T-helper 2 cell treated with Interferon-gamma antibody and Interleukin-4, amounts not matched to agents 100 ng/mL and 5 ng/mL, for 36 hours (primary cell): Measurements from ENCODE around the gene GIT1. TPM values are rescaled to one million over a fixed set of nuclear protein-coding genes. Genes with fewer than 3 reads are reported as not detected.
"Not testable (repeated sequence)": the region's sequence is repeated elsewhere in the genome, so short reads cannot be mapped to it uniquely, and the experiment has no call there.

Source experiments
- intact Hi-C: fragments of 100-400 bp; cut with micrococcal nuclease; formaldehyde crosslinking; loops from one replicate; pipeline ENCODE4 v1.15.1; 2023
- total RNA-seq: library from RNA; stranded (reverse); gene quantifications from 2 replicates; pipeline ENCODE4 v1.2.3, GENCODE V29; 2022

The GIT1 gene
- total RNA-seq, 1 donor from 2014 or later = 66.7 TPM

DNA sequence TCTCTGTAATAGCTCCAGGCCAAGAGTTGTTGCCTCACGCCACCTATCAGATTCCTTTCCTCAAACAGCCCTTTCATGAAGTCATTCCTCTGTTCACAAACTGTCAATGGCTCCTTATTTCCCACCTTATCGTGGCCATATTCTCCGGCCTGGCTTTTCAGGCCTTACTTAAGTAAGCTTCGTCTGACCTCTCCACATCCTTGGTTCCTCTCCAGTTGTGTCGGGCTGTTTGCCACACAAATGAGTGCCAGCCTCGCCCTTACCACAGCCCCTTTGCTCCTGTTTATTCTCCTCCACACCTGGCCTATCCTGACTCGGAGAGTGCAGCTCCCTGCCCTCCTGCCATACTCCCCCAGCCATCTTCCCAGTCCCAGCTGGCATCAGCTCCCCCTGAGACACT is 18.9 kb downstream of the GIT1 start:
- intact Hi-C loops = no loop called here

DNA sequence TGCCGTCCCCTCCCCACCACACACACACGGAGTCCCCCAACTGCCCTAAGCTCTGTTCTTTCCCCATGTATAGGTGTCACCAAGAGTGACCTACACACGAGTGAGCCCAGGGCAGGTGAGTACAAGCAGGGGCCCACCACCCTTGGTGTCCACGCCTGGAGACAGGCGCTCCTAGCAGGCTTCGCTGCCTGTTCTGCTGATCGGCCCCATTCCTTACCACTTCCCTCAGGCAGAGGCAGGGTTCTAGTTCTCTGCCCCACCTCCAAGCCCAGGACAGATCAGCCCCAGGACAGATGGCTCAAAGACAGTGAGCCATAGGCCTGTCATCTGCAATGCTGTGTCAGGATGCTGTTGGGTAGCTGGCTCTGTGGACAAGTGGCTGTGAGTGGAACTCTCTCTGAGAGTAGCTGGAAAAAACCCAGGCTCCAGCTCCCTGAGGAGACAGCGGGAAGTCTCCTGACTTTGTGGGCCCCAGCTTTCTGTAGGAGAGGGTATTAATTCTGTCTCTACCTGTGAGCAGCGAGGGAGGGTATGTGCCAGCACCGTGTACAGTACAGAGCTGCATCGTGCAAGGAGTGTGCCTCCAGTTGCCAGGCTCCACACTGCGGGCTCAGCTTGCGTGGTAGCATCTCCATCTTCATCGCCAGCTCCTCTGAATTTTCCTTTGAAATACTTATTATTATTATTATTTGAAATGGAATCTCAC is 20.1 kb downstream of the GIT1 start:
- intact Hi-C loops = loop anchor here (2.0 to 10.0 kb wide), 3 partner anchors 275 to 842 kb away; partner anchors contain the start of genes NEK8, NUFIP2 and TLCD1

DNA sequence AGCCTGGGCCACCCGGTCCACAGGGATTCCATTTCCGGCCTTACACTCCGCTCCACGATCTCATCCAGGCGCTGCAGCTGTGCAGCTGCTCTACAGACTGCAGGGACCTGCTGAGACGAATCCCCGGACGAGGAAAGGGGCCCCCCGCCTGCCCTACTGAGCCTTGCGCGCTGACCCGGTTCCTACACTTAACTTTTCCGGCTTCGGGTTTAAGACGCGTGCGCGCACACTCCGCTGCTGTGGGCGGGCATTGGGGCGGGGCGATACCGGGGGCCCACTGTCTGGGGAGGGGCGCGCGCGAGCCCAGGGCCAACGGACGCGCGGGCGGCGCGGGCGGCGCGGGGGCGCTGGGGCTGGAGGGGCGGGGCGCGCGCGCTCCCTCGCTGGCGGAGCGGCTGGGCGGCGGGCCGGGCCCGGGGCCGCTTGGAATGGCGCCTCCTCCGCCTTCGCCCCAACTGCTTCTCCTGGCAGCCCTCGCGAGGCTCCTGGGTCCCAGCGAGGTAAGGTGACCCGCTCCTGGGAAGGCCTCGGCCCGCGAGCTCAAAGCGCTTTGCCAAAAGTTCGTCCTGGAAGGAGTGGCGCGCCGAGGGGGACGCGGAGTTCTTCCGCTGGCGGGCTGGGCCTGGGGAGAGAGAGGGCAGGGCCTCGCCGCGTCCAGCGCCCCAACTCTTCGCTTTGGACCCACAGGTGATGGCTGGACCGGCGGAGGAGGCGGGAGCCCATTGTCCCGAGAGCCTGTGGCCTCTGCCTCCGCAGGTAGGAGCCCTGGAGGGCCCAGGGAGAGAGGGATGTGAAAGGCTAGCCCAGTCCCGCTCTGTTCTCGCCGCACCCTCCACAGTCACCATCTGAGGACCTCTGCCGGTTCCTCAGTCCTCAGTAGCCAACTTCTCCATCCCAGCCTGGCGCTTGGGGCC is 20.9 kb downstream of the GIT1 start, which contains the start of gene TP53I13:
Gene TP53I13 (plus strand): TSS at position 371 of the 914 bp plus-strand sequence. CDS start 58 bp downstream, at position 429.
- intact Hi-C loops = loop anchor here (1.0 to 10.0 kb wide), 6 partner anchors 23 to 841 kb away; partner anchors contain the start of genes NEK8, NUFIP2, TAOK1 and TLCD1

DNA sequence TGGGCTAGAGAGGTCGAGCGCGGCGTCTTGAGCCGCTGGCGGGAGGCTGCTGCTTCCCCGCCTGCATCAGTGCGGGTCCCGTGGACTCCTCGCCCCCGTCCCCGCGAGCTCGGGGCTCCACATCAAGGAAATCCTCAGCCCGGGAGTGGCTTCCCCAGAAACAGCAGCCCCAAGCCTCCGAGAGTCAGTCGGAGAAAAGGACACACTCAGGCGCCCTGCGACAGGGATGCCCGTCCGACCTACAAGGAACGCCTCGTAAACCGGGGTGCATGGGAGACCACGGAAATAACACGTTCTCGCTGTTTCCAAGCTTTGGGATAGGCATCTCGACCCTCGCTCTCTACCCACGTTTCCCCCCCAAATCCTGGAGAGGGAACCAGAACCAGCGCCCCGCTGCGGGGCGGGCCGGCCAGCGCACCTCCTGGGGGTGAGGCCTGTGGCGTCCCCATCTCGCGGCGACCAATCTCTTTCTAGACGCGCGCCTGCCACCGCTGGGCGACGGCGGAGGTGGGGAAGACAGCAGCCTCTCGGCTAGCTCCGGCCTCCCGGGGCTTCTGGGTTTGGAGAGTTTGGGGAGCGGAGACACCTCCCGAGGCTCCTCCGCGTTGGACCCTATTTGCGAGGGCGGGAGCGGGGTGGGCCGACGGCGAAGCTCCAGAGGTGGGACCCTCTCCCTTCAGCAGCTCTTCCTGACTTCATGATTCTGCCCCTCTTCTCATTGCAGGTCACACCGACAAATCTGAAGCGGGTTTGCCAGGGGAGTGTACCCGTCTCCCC is 21.7 kb downstream of the GIT1 start:
- intact Hi-C loops = loop anchor here (1.0 to 10.0 kb wide), 6 partner anchors 24 to 840 kb away; partner anchors contain the start of genes NEK8, NUFIP2, TAOK1 and TLCD1

DNA sequence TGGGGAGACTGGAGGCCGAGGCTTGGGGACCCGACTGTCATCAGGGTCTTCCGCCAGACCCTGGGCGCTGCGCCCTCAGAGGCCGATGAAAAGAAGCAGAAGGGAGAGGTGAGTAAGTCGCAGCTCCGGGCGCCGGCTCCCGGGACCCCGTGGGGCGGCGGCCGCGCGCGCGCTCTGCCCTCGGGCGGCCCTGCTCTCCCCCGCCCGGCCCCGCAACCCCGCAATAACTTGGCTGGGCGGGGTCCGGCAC is 22.2 kb downstream of the GIT1 start:
- intact Hi-C loops = loop anchor here (5.0 to 10.0 kb wide), 2 partner anchors 422 to 840 kb away; partner anchors contain the start of genes NEK8 and TLCD1

DNA sequence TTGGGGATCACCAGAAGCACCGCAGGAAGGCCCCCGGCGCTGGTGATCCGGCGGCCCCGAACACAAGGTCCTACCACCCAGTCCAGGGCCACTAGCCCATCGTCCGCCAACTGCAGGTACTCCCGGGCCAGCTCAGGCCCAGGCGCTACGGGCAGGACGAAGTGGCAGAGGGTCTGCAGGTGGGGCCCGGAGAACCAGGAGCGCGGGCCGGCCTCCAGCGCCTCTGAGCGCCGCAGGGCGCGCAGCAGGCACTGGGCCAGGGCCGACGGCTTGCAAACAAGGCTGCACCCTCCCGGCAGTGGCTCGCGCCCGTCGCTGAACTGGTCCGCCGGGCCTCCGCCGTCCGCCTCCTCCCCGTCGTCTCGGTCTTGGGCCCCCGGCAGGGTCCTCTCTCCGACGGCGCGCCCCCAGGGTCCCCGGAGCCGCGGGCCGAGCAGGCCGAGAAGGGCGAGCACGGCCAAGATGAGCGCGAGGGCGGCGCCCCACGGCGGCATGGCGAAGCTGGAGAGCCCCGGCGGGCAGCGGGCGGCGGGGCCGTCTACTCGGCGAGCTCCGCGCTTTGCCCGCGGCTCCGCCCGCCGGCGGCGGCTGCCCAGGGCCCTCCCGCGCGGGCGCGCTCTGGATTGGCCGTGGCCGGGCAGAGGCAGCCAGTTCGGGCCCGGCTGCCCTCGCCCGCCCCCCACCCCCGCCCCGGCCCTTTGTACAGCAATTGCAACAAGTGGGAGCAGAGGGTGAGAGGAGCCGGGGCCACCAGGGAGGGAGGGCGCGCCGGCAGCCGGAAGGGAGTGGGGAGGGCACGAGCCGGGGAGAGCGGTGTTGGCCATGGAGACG is 22.8 kb downstream of the GIT1 start, which contains the start of gene ABHD15:
Gene ABHD15 (minus strand): TSS at position 565 of the 831 bp plus-strand sequence. CDS start 71 bp downstream, at position 494.
- intact Hi-C loops = loop anchor here (5.0 to 10.0 kb wide), 2 partner anchors 422 to 839 kb away; partner anchors contain the start of genes NEK8 and TLCD1

DNA sequence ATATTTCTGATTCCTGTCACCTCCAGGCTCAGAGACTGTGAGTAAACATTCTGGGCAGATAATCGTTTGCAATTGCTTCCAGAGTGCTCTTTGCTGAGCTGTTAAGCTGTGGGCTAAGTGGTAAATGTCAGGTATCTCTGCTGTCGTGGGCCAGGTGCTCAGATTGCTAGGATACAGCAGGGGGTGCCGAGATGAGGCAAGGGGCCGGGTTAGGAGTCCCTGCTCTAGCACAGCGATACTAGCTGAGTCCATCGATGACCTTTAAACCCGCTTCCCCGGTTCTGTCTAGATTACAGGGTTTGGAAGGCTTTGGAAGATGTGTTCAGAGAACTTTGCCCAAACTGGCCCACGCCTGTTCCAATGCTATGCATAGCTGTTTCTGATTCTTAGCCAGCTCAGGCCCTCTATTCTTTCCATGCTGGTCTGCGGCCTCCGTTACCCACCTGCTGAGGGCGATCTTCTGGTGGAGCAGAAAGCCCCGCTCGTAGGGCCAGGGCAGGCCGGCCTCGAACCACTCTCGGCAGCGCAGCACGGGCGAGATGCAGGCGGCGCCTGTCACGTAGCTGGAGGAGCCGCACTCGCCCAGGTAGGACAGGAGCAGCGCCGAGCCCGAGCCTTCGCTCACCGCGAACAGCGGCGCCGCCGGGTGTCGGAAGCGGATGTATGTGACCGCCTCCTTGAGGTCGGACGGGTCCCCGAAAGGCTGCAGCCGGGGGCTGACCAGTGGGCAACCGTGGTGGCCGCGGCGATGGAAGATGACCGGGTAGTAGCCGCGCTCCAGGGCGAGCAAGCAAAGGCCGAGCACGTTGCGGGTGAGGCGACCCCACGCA is 23.6 kb downstream of the GIT1 start:
- intact Hi-C loops = loop anchor here (5.0 to 10.0 kb wide), 2 partner anchors 421 to 839 kb away; partner anchors contain the start of genes NEK8 and TLCD1

DNA sequence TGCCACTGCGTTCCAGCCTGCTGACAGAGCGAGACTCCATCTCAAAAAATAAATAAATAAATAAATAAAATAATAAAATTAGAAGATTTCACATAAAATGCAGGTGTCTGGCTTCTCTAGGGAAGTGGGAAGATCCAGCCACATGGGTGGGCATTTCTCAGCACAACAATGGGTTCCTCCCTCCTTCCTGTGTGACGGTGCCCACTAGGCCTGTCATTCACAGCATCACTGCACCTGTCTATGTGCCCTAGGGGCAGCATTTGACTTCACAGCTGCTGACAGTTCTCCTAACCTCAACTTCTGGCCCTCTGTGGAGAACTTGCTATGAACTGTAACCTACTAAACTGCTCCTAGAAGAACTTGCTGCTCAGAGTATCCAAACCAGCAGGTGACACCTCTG is 25.6 kb downstream of the GIT1 start:
- intact Hi-C loops = loop anchor here (10.0 kb wide), 1 partner anchor 419 kb away; no protein-coding TSS in a partner anchor

DNA sequence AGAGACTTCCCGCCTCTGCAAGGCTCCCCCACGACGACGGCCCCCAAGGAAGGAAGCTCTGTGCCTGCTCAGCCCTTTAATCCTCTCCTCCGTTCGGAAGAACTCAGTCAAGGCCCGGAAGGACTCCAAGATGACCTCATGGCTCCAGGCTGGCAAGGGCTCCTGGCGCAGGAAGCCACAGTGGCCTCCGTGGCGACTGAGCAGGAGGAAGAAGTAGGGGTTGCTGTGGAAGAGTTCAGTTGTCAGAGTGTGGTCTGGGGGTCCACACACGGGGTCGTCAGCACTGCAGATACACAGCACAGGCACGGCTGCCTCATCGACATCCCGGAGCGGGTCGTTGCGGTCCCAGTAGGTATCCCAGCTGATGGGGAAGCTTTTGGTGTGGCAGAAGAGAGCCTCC is 26.8 kb downstream of the GIT1 start:
- intact Hi-C loops = loop anchor here (10.0 kb wide), 1 partner anchor 418 kb away; no protein-coding TSS in a partner anchor

DNA sequence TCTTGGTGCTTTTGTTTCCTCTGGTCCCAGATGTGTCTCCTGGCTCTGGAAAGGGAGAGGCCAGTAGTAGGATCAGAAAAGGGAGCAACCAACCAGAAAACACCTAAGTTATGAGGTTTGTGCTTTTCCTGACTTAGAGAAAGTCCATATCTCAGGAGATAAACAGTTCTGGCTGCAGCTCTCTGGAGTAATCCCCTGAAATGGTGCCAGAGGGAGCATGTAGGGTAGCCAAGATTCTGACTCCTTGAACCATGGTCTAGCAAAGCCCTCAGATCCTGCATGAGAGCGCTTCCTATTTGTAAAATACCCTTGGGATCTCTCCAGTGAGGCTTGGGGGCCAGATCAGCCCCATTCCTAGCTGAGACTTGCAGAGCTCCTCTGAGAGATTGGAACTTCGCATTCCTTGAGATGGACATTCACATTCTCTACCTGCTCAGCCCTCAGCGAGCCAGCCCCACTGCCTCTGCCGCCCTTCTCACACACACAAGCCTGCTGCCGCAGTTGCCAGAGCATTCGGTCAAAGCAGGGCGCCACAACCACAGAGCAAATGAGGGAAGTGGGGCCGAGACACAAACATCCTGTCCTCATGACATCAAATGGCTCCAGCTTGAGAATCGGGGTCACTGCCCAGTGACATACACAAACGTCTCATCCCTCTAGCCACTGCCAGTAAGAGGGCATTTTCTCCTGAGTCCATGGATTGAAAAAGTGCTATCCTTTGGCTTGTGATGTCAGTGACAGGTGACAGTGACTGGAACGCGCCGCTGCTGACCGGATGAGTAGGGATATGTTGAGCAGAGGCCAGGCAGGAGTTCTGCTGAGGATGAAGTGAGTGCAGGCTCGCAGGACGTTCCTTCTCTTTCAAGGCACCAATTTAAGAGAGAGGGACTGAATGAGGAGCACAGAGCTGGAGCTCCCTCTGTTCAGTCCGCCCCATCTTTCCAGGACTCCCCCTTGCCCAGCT is 27.6 kb downstream of the GIT1 start:
- intact Hi-C loops = loop anchor here (10.0 kb wide), 1 partner anchor 417 kb away; no protein-coding TSS in a partner anchor

DNA sequence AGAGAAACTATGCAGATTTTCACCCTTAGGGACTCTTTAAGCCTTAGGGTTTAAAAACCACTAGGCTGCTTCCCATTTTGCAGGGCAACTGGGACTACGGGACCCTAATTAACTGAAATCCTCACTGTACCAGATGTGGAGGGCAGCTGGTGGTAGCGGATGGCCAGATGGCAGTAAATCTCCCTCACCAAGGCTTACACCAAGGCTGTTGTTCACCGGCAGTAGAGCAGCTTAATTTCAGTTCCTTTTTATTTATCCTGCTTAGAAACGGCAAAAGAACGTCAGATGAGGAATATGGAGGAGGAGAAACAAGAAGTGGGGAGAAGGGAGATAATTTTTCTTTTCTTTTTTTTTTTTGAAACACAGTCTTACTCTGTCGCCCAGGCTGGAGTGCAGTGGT is 29.1 kb downstream of the GIT1 start:
- intact Hi-C loops = loop anchor here (10.0 kb wide), 1 partner anchor 416 kb away; no protein-coding TSS in a partner anchor

DNA sequence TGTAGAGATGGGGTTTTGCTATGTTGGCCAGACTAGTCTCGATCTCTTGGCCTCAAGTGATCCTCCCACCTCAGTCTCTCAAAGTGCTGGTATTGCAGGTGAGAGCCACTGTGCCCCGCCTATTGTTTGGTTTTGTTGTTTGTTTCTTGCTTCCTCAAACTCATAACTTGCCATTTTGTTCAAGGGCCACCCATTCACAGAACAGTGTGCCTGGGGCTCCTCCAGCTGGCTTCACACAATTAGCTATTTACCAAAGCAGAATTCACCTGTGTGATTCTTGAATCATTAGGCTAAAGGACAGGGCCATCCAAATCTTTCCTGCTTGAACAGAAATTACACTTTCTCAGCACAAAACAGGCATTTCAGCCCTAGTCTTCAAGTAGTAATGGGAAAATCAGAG is 29.8 kb downstream of the GIT1 start:
- intact Hi-C loops = loop anchor here (10.0 kb wide), 1 partner anchor 415 kb away; no protein-coding TSS in a partner anchor

DNA sequence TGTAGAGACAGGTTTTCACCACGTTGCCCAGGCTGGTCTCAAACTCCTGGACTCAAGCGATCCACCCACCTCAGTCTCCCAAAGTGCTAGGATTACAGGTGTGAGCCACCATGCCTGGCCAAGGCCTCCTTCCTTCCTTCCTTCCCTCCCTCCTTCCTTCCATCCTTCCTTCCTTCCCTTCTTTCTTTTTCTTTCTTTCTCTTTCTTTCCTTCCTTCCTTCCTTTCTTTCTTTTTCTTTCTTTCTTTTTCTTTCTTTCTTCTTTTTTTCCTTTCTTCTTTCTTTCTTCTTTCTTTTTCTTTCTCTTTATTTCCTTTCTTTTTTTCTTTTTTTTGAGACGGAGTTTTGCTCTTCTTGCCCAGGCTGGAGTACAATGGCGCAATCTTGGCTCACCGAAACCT is 31.3 kb downstream of the GIT1 start:
- intact Hi-C loops = not testable (repeated sequence)

DNA sequence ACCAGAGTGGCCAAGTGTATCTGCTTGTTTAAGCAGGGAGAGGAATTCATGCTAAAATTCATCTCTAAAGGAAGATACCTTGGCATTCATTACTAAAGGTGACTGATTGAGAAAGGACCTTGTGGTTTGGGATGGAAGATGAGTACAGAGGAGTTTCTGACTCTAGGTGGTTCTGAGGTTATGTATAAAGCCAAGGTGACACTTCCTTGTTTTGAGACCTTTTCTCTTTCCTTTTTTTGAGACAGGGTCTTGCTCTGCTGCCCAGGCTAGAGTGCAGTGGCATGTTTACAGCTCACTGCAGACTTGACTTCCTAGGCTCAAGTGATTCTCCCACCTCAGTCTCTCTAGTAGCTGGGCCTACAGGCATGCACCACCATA is 31.7 kb downstream of the GIT1 start:
- intact Hi-C loops = no loop called here

DNA sequence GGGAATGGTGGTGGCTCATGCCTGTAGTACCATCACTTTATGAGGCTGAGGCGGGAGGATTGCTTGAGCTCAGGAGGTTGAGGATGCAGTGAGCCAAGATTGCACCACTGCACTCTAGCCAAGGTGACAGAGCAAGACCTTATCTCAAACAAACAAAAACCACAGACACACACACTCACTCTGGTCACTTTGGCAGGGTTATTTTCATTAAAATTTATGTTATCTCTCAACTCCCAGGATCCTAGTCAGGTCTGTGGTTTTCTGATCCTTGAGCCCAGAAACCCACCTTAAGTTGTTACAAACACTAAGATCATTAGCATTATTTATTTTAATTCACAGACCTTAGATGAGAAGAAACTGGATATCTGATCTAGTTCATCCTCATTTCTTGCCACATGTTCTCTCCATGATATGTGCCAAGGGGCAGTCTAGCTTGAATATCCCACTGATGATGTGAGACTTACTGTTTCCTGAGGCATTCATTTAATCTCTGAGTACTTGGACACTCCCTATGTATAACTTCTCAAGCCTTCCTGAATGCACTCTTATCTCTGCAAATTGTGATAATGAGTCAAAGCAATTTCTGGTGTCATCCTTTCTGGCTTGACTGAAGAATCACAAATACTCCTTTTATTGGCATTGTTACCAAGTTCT is 32.2 kb downstream of the GIT1 start:
- intact Hi-C loops = no loop called here

DNA sequence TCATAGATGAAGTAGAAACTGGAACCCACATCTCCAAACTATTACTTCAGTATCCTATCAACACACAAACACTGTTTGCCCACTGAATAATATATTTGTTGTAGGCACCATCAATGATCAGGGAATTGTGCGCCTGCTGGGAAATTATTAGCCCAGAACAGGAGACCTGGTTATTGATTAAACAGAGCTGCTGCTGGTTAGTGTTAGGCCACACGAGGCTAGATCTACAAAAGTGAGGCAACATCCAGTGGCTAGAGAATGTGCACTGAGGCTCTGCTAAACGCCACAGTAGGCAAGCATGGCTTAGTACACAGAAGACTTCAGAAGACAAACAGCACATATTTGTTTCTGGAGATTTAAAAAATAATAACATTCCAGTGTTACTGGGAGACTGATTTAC is 33.6 kb downstream of the GIT1 start:
- intact Hi-C loops = no loop called here
